HEK293T (cell line): Measurements from ENCODE around the gene PICALM.

ENCODE experiments used
- CTCF ChIA-PET: fragments of 350-600 bp; formaldehyde crosslinking; extraction: SDS; loops from one replicate; lab custom pipeline; 2021; ENCODE audit warnings: antibody characterized with exemption, inconsistent platforms; lab: Yijun Ruan, JAX
- POLR2A ChIA-PET: fragments of 350-600 bp; formaldehyde crosslinking; extraction: SDS; loops from one replicate; lab custom pipeline; 2020; ENCODE audit warnings: antibody characterized with exemption, inconsistent platforms; lab: Yijun Ruan, JAX
- DNase-seq: peaks from one replicate; pipeline ENCODE4 v3.0.0; 2012; ENCODE audit warnings: mixed read lengths; ENCODE audit errors: extremely low spot score
- ARNT ChIP-seq: fragments of 450-650 bp; IDR thresholded peaks from 2 replicates; pipeline ENCODE4 v1.6.1; 2017; ENCODE audit warnings: mild to moderate bottlenecking
- BHLHE40 ChIP-seq: fragments of 450-650 bp; IDR thresholded peaks from 2 replicates; pipeline ENCODE4 v1.6.1; 2016; ENCODE audit warnings: mild to moderate bottlenecking, moderate library complexity, borderline replicate concordance
- CTBP1 ChIP-seq: fragments of 450-650 bp; IDR thresholded peaks from 2 replicates; pipeline ENCODE4 v1.6.1; 2016; ENCODE audit warnings: borderline replicate concordance
- ELF4 ChIP-seq: fragments of 450-650 bp; IDR thresholded peaks from 2 replicates; pipeline ENCODE4 v1.6.1; 2017; ENCODE audit warnings: antibody characterized with exemption
- FOXA1 ChIP-seq: fragments of 450-650 bp; IDR thresholded peaks from 2 replicates; pipeline ENCODE4 v1.6.1; 2016; ENCODE audit warnings: mild to moderate bottlenecking
- FOXK2 ChIP-seq: fragments of 450-650 bp; IDR thresholded peaks from 2 replicates; pipeline ENCODE4 v1.6.1; 2016; ENCODE audit warnings: mild to moderate bottlenecking
- FOXM1 ChIP-seq: fragments of 450-650 bp; IDR thresholded peaks from 2 replicates; pipeline ENCODE4 v1.6.1; 2017; ENCODE audit warnings: mild to moderate bottlenecking, borderline replicate concordance
- HDGF ChIP-seq: fragments of 450-650 bp; IDR thresholded peaks from 2 replicates; pipeline ENCODE4 v1.6.1; 2017; ENCODE audit warnings: antibody characterized with exemption, borderline replicate concordance
- L3MBTL2 ChIP-seq: fragments of 450-650 bp; conservative IDR thresholded peaks from 2 replicates; pipeline ENCODE4 v1.6.1; 2016; ENCODE audit warnings: mild to moderate bottlenecking
- LEF1 ChIP-seq: fragments of 450-650 bp; IDR thresholded peaks from 2 replicates; pipeline ENCODE4 v1.6.1; 2017; ENCODE audit warnings: mild to moderate bottlenecking, borderline replicate concordance
- NFRKB ChIP-seq: fragments of 450-650 bp; IDR thresholded peaks from 2 replicates; pipeline ENCODE4 v1.6.1; 2016; ENCODE audit warnings: mild to moderate bottlenecking, moderate library complexity
- SP1 ChIP-seq: fragments of 450-650 bp; IDR thresholded peaks from 2 replicates; pipeline ENCODE4 v1.6.1; 2017
- SUZ12 ChIP-seq: fragments of 450-650 bp; IDR thresholded peaks from 2 replicates; pipeline ENCODE4 v1.6.1; 2016; ENCODE audit warnings: mild to moderate bottlenecking
- TARDBP ChIP-seq: fragments of 450-650 bp; IDR thresholded peaks from 2 replicates; pipeline ENCODE4 v1.6.1; 2016
- ZNF384 ChIP-seq: fragments of 450-650 bp; IDR thresholded peaks from 2 replicates; pipeline ENCODE4 v1.6.1; 2016
- TF ChIP-seq, protein P1 (sequence below): fragments of 450-650 bp; IDR thresholded peaks from 2 replicates; pipeline ENCODE4 v1.6.1; 2016

The PICALM gene

DNA sequence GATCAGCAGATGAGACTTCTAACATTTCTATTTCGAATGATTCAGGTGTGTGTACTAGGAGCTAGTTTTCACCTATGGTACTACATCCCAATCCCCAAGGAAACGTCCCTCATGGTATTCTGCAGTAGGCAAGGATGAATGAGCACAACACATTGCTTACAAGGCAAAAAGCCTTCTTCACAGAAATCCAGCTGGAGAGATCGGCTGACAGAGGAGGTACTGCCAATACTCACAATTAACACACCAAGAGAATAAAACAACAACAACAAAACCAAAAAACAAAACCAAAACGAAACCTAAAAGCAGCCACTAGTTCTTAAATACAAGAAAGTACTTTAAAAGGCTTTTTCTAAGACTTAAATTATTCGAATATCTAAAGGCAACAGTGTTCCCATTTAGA, 101.4 kb downstream of the PICALM start:
- TF ChIP-seq TARDBP (no peak), NFRKB (no peak), L3MBTL2 (no peak), FOXM1 (no peak), CTBP1 (no peak), FOXA1 (no peak), ELF4 (no peak), FOXK2 (no peak), SP1 (no peak), BHLHE40 (no peak)
- POLR2A ChIA-PET: no interaction called here
- CTCF ChIA-PET: no interaction called here
- DNase-seq: no peak

DNA sequence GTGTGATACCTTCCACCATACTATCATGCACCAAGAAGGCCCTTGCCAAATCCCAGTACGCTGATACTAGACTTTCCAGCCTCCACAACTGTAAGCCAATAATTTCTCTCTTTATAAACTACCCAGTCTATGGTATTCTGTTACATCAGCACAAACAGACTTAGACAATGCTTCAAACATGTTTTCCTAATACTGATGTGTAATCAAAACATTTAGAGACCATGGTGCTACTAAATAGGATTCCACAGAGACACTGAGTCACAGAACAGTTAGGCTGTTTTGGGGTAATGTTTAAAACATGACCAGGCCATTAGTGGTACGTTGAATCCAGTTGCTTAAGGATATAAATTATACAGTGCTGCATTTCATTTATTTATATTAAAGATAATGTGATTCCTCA, 103.7 kb downstream of the PICALM start:
- POLR2A ChIA-PET: no interaction called here
- TF ChIP-seq ARNT (no peak), HDGF (no peak), NFRKB (no peak), ZNF384 (no peak), SUZ12 (no peak), ELF4 (no peak)
- TF ChIP-seq, protein P1, sequence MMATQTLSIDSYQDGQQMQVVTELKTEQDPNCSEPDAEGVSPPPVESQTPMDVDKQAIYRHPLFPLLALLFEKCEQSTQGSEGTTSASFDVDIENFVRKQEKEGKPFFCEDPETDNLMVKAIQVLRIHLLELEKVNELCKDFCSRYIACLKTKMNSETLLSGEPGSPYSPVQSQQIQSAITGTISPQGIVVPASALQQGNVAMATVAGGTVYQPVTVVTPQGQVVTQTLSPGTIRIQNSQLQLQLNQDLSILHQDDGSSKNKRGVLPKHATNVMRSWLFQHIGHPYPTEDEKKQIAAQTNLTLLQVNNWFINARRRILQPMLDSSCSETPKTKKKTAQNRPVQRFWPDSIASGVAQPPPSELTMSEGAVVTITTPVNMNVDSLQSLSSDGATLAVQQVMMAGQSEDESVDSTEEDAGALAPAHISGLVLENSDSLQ: no peak
- CTCF ChIA-PET: no interaction called here
- no peak for DNase-seq

DNA sequence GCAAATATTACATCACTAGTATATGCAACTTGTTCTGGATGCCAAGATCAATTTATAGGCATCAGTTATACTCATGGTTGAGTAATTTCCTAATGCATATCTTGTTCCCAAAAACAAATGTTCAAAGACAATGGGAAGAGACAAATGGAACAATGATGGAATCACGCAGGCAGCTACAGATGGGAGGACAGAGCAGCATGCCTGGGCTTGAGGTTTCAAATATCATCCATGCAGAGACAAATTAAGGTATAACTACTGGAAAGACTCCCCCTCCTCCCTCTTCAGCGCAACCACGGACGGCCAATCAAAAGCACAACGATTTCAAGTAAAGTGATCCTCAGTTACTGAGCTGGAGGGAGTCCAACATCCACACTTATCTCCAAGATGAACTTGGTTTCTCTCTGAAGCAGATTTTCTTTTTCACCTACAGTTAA, 106.9 kb downstream of the PICALM start:
- ChIA-PET POLR2A (no interaction called here), CTCF (interaction anchor here (1.2 kb wide), 1 partner anchor 107 kb away, joined by 3 read pairs; the partner anchor contains the start of gene CCDC83)
- TF ChIP-seq, protein P1: no peak
- TF ChIP-seq FOXM1 (no peak), ZNF384 (no peak), ARNT (no peak), SP1 (no peak), HDGF (no peak), TARDBP (no peak), L3MBTL2 (no peak), CTBP1 (no peak), FOXK2 (no peak), BHLHE40 (no peak), FOXA1 (no peak), LEF1 (no peak), NFRKB (no peak), SUZ12 (no peak), ELF4 (no peak)
- no peak for DNase-seq

DNA sequence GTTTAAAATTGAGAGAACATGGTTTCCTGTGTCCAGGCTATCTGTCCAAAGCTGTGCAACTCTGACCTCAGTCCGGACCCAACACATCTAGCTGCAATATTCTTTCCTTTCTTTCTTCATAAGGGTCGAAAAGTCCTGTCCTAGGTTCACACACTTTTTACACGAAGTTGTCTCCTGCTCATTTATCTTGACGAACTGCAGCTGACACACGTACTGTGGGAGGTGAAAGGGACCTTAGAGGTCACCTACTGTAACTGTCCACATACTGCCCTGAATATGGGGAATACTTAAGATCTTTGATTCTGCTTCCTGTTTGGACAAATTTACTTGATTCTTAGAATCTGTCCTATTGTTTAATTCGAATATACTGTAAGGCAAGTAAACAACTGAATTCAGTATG, 107.8 kb downstream of the PICALM start:
- no peak for DNase-seq
- ChIA-PET POLR2A (no interaction called here), CTCF (no interaction called here)
- TF ChIP-seq NFRKB (no peak), CTBP1 (no peak), TARDBP (no peak), L3MBTL2 (no peak)
- TF ChIP-seq, protein P1: no peak

DNA sequence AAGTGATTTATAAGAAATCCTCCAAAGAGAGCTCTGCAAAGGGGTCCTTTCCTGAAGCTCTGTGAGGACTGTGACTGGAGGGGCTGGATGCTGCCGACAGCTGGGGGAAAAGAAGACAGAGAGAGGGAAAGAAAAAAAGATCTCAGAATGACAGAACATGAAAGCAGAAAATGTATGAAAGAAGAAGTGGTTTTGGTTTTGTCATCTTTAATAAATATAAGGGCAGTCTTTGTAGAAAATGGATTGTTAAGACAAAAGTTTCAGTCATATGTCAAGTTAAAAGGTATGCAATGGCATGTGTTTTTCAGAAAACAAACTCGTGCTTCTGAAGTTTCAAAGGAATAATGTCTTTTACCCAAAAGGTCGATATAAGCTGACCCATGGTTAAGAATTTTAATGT, 108.2 kb downstream of the PICALM start:
- CTCF ChIA-PET: no interaction called here
- no peak for DNase-seq

DNA sequence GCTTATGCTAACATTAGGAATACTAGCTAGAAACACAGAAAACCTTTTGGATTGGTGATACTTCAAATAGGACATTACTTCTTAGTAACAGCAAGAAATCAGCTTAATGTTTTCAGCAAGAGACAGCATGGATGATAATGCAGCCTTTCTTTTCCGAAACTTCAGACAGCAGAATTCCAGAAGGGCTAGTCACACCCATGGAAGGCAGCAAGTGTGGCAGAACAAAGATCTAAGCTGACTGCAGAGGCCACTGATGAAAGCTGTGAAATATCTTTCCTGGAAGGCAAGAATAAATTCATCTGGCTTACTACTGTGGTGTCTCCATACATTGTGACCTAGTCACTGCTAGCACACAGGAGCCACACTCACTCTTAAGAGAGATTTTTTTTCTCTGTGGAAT, 113.4 kb downstream of the PICALM start:
- ChIA-PET POLR2A (no interaction called here), CTCF (no interaction called here)
- TF ChIP-seq SP1: no peak
- no peak for TF ChIP-seq FOXA1
- TF ChIP-seq ARNT: no peak
- TF ChIP-seq, protein P1: no peak
- no peak for TF ChIP-seq CTBP1
- no peak for TF ChIP-seq ELF4
- no peak for TF ChIP-seq FOXM1
- TF ChIP-seq BHLHE40: no peak
- TF ChIP-seq SUZ12: no peak
- TF ChIP-seq ZNF384: no peak
- no peak for TF ChIP-seq FOXK2
- TF ChIP-seq TARDBP: no peak
- no peak for TF ChIP-seq LEF1
- no peak for TF ChIP-seq NFRKB
- no peak for TF ChIP-seq L3MBTL2
- DNase-seq: no peak

More for the DNA sequence above, 108.2 kb downstream of the PICALM start:
- TF ChIP-seq TARDBP (no peak), FOXM1 (no peak), HDGF (no peak), SP1 (no peak), FOXK2 (no peak), ZNF384 (no peak), CTBP1 (no peak), L3MBTL2 (no peak), ELF4 (no peak), SUZ12 (no peak), ARNT (no peak), BHLHE40 (no peak), LEF1 (no peak)
- POLR2A ChIA-PET: no interaction called here
